K562 (cell line): Measurements from ENCODE around the gene SLC2A10. TPM values are rescaled to one million over a fixed set of nuclear protein-coding genes. Genes with fewer than 3 reads are reported as not detected.

Source experiments
- ELK3 ChIP-seq: fragments of 450-650 bp; formaldehyde crosslinking; IDR thresholded peaks from 2 replicates; pipeline ENCODE4 v1.4.0; 2020; ENCODE audit warnings: mild to moderate bottlenecking
- ETV1 ChIP-seq: fragments of 450-650 bp; conservative IDR thresholded peaks from 2 replicates; pipeline ENCODE4 v1.6.1; 2016; ENCODE audit warnings: missing genetic modification characterization, control low read depth, low read depth, missing compliant biosample characterization
- GTF2B ChIP-seq: IDR thresholded peaks from 2 replicates; pipeline ENCODE4 v1.6.1; 2011; ENCODE audit not compliant: insufficient read length; ENCODE audit errors: extremely low read depth
- LEF1 ChIP-seq: fragments of 450-650 bp; IDR thresholded peaks from 2 replicates; pipeline ENCODE4 v1.6.1; 2016; ENCODE audit warnings: mild to moderate bottlenecking
- MAZ ChIP-seq, 2 experiments: fragments of 450-650 bp in 1 of 2; sonication (generic) in 1 of 2; formaldehyde crosslinking; IDR thresholded peaks in 1 of 2; conservative IDR thresholded peaks in 1 of 2; 2 replicates each; pipeline versions ENCODE4 v1.4.0 to v1.5.0; 2020; ENCODE audit warnings: mild to moderate bottlenecking in 1 of 2, missing genetic modification reagents in 1 of 2
- MNT ChIP-seq, 2 experiments: fragments of 450-650 bp; conservative IDR thresholded peaks; 2 replicates each; pipeline ENCODE4 v1.6.1; 2017; ENCODE audit warnings: mild to moderate bottlenecking in 2 of 2, moderate library complexity in 2 of 2
- POLR2AphosphoS2 ChIP-seq: IDR thresholded peaks from 2 replicates; pipeline ENCODE4 v1.6.1; 2012; ENCODE audit warnings: low read length, improper control_type of control experiment
- SMAD4 ChIP-seq: fragments of 250-450 bp; sonication (Bioruptor Pico); conservative IDR thresholded peaks from 2 replicates; pipeline ENCODE4 v1.8.0; 2021; ENCODE audit warnings: inconsistent platforms, mild to moderate bottlenecking, moderate library complexity
- STAG1 ChIP-seq: sonication (generic); formaldehyde crosslinking; IDR thresholded peaks from 2 replicates; pipeline ENCODE4 v1.5.0; 2020; ENCODE audit warnings: missing genetic modification reagents, borderline replicate concordance
- U2AF2 ChIP-seq: fragments of 200-400 bp; formaldehyde crosslinking; optimal IDR thresholded peaks from 2 replicates; pipeline ENCODE3; 2017; ENCODE audit warnings: low read depth, mild to moderate bottlenecking, low read length
- ZNF24 ChIP-seq: fragments of 450-650 bp; IDR thresholded peaks from 2 replicates; pipeline ENCODE4 v1.6.1; 2016
- ZNF384 ChIP-seq: IDR thresholded peaks from 2 replicates; pipeline ENCODE4 v1.6.1; 2012; ENCODE audit warnings: low read depth, low read length, improper control_type of control experiment
- ZNF408 ChIP-seq: fragments of 250-450 bp; sonication (Bioruptor Pico); IDR thresholded peaks from 2 replicates; pipeline ENCODE4 v1.4.0; 2020; ENCODE audit warnings: low read depth, mild to moderate bottlenecking, moderate library complexity
- ZNF445 ChIP-seq: fragments of 250-450 bp; sonication (Bioruptor Pico); IDR thresholded peaks from 2 replicates; pipeline ENCODE4 v1.4.0; 2020; ENCODE audit warnings: low read depth, mild to moderate bottlenecking, moderate library complexity
- ZNF592 ChIP-seq: fragments of 450-650 bp; IDR thresholded peaks from 2 replicates; pipeline ENCODE4 v1.6.1; 2017; ENCODE audit warnings: antibody characterized with exemption, mild to moderate bottlenecking
- ZNF668 ChIP-seq: fragments of 250-450 bp; sonication (Bioruptor Pico); IDR thresholded peaks from 2 replicates; pipeline ENCODE4 v1.8.0; 2022; ENCODE audit warnings: mild to moderate bottlenecking, inconsistent platforms
- polyA plus RNA-seq, 8 experiments: library from polyadenylated mRNA; depleted of rRNA in 4 of 8; stranded (reverse) in 5 of 8; unstranded in 3 of 8; fragments of >200 nt; fragmentation: Nextera tagmentation in 2 of 8; fragmentation: Illumina TruSeq in 1 of 8; extraction: Ambion mirVana in 2 of 8; extraction: Trizol in 1 of 8; gene quantifications; 2 replicates each; pipeline versions ENCODE4 v1.2.1 to v1.2.3, GENCODE V29; 2011 to 2014; ENCODE audit warnings: inconsistent platforms in 1 of 8, missing spikeins in 1 of 8
- total RNA-seq, 7 experiments: library from RNA; depleted of rRNA in 6 of 7; stranded (reverse); fragments of >200 nt in 6 of 7; fragmentation: Illumina TruSeq in 2 of 7; extraction: Trizol in 2 of 7; gene quantifications; 2 replicates each; pipeline versions ENCODE4 v1.2.1 to v1.2.3, GENCODE V29; 2011 to 2021; ENCODE audit warnings: low replicate concordance in 1 of 7
- TF ChIP-seq, protein P1 (sequence below): IDR thresholded peaks from 3 replicates; pipeline ENCODE4 v1.6.1; 2011; ENCODE audit warnings: borderline replicate concordance, mild to moderate bottlenecking, moderate library complexity; ENCODE audit not compliant: insufficient read length; ENCODE audit errors: extremely low read depth

The SLC2A10 gene
- total and polyA plus RNA-seq, 9 of the 15 experiments (the other 6 are each of a cell fraction or from before 2014, with no cell fraction given): 0.01 to 1.8 (median 0.10) TPM

GRCh38 chr20:46709459-46710152 lies at the start of gene SLC2A10 (continued):
- TF ChIP-seq ZNF408 (CRISPR knock-in tag) (no peak), U2AF2 (no peak), SMAD4 (0 out of 2 replicates have a peak, but pooled peaks have one; percentile 15), LEF1 (no peak), STAG1 (no peak), GTF2B (no peak), ELK3 (CRISPR knock-in tag) (no peak), ZNF384 (no peak), ZNF445 (CRISPR knock-in tag) (no peak), ZNF668 (CRISPR knock-in tag) (no peak), POLR2AphosphoS2 (no peak), ETV1 (tag) (no peak), ZNF24 (no peak), ZNF592 (no peak), MAZ (CRISPR knock-in tag; conservative IDR thresholded peaks at IDR 0.05 in 1 of 2, IDR thresholded peaks at IDR 0.05 in 1 of 2) (peak; percentile 25 to 60; a peak in 1 of 4 replicates), MNT (conservative IDR thresholded peaks at IDR 0.05) (no peak)
- TF ChIP-seq, protein P1, sequence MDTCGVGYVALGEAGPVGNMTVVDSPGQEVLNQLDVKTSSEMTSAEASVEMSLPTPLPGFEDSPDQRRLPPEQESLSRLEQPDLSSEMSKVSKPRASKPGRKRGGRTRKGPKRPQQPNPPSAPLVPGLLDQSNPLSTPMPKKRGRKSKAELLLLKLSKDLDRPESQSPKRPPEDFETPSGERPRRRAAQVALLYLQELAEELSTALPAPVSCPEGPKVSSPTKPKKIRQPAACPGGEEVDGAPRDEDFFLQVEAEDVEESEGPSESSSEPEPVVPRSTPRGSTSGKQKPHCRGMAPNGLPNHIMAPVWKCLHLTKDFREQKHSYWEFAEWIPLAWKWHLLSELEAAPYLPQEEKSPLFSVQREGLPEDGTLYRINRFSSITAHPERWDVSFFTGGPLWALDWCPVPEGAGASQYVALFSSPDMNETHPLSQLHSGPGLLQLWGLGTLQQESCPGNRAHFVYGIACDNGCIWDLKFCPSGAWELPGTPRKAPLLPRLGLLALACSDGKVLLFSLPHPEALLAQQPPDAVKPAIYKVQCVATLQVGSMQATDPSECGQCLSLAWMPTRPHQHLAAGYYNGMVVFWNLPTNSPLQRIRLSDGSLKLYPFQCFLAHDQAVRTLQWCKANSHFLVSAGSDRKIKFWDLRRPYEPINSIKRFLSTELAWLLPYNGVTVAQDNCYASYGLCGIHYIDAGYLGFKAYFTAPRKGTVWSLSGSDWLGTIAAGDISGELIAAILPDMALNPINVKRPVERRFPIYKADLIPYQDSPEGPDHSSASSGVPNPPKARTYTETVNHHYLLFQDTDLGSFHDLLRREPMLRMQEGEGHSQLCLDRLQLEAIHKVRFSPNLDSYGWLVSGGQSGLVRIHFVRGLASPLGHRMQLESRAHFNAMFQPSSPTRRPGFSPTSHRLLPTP: no peak
